GM21447 (cell line): Measurements from ENCODE around the gene TRIM21.
"Not testable (repeated sequence)": the region's sequence is repeated elsewhere in the genome, so short reads cannot be mapped to it uniquely, and the experiment has no call there.

Experiments used
- ATAC-seq: cut with Tn5 transposase; IDR thresholded peaks from one replicate; pipeline ENCODE4 v1.9.1; 2021; ENCODE audit not compliant: unreplicated experiment

The TRIM21 gene

DNA sequence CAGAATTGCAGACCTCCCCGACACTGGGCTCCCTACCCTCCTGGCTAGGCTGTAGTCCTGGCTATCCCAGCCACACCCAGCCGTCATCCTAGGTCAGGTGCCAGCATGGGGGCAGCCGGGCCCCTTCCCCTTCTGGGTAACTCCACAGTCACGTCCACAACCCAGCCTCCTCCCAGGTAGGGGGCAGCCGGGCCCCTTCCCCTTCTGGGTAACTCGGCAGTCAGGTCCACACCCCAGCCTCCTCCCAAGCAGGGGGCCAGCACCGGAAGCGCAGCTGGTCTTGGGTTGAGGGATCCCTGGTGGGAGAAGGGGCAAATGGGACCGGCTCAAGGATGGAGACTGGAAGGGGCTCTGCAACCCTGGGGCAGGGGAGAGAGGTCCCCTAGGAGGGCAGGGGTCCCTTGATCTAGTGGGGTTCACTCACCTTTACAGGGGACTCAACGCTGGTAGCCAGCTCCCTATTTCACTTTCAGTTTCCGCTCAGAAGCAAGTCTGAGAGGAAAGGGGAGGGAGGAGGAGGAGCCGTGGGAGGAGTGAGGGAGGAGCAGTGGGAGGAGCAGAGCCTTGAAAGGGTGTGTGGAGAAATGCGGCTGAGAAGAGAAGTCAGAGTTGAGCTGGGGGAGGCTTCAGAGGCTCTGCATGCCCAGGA is at the start of gene TRIM21:
Gene TRIM21, minus strand, starts transcription at position 494 of the 649 bp plus-strand sequence. CDS start 3,293 bp downstream, outside the sequence.
- ATAC-seq, result peak; percentile 100

DNA sequence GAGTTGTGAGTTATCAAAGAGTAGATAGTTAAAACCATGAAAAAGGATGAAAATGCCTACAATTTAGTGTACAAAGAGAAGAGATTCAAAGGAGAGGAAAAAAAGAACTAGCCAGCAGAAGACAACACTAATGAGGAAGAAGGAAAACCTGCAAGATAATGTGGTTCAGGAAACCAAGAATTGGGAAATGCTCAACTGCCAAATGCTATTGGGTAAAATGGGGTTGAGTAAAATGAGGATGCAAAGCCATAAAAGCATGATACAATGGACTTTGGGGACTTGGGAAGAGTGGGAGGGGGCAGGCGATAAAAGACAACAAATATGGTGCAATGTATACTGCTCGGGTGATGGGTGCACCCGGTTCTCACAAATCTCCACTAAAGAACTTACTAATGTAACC is 48.0 kb upstream of the TRIM21 start:
- ATAC-seq, result no peak

DNA sequence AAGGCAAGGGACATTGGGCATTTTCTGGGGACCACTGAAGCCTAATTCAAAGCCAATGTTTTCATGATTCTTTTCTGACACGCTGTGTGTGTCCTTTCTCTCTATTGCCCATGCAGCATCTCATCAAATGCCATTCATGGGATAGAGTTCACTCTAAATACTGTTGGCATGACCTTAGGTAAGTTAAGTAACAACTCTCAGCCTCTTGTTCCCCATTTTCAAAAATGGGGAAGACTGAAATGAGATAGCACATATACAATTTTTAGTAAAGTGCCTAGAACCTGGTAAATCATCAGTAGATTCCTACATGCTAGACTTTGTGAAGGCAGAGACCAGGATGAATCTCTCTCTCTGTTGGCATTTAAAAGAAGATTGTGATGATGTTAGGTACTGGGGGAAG is 42.9 kb upstream of the TRIM21 start:
- ATAC-seq, result no peak

DNA sequence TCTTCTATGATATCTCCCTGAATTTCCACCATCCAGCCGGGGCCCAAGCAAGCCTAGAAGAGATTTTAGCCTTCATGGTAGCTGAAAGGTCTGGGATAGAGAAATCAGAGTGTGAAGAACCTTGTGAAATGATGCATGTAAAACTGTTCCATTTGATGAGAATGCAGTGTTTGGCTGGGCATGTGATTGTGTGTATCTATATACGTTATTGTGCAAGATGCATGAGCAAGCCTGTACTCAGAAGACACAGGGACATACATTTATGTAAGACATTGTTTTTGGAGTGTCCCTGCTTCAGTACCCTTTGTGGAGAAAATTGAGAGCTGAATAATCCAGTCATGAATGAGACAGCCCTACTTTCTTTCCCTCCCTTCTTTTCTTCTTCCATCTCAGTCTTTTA is 40.4 kb upstream of the TRIM21 start:
- ATAC-seq, result no peak

DNA sequence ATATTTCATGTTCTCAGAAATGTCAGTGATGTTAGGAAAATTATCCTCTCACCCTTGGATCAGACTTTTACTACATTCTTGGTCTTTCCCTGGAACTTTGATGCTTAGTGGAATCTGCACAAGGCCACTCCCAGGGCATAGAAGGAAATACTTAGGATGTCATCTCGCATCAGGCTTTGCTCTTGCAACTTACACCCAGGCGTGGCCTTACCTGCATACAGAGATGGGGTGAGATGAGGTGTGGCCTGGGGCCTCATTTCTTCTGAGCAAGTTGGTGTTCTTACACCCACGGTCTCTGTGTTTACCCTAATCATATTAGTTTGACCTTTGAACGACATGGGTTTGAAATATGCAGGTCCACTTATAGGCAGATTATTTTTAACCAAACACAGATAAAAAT is 36.5 kb upstream of the TRIM21 start:
- ATAC-seq, result no peak

DNA sequence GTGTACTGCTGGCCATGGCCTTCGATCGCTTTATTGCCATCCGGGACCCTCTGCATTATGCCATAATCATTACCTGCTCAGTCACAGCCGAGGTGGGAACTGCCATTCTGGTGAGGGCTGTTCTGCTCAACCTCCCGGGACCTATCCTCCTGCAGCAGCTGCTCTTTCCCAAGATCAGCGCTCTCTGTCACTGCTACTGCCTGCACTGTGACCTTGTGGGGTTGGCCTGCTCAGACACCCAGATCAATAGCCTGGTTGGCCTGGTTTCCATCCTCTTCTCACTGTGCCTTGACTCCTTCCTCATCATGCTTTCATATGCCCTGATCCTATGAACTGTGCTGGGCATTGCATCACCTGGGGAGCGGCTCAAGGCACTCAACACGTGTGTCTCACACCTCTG is 24.9 kb upstream of the TRIM21 start:
- ATAC-seq, result no peak

DNA sequence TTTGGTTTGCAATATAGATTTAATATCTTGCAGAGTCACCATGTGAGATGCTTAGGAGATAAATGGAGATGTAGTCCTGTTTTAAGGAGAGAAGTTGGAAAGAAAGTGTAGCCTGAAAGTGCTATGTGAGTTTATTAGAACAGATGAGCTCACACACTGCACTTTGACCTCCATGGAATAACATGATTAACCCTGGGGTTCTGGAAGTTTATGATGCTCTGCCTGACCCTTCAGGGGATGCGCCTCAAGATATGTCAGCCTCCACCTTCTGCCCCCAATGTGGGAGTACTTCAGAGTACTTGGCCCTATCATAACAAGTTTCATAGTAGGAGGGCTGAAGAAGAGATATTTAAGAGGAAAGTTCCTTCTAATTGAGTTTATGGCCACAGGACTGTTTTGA is 23.3 kb upstream of the TRIM21 start:
- ATAC-seq, result no peak

DNA sequence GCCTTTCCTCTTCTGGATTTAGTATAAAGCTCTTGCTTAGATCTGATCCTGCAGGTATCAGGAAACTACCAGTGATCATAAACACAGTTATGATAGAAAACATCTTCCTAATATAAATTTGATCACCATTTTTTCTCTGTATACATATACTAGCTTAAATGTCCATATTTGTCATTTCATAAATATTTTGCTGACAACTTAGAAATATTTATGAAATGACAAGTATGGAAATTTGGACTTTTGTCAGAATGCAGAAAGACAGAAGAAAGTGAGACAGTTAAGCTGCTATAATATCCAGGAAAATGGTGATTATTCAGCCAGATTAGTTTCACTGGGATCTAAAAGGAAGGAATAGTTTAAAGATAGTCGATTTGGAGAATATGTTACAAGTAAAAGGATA is 22.8 kb upstream of the TRIM21 start:
- no peak for ATAC-seq

DNA sequence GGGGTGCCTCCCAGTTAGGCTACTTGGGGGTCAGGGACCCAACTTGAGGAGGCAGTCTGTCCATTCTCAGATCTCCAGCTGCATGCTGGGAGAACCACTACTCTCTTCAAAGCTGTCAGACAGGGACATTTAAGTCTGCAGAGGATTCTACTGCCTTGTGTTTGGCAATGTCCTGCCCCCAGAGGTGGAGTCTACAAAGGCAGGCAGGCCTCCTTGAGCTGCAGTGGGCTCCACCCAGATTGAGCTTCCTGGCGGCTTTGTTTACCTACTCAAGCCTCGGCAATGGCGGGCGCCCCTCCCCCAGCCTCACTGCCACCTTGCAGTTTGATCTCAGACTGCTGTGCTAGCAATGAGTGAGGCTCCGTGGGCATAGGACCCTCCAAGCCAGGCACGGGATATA is 12.7 kb upstream of the TRIM21 start:
- ATAC-seq, result not testable (repeated sequence)

DNA sequence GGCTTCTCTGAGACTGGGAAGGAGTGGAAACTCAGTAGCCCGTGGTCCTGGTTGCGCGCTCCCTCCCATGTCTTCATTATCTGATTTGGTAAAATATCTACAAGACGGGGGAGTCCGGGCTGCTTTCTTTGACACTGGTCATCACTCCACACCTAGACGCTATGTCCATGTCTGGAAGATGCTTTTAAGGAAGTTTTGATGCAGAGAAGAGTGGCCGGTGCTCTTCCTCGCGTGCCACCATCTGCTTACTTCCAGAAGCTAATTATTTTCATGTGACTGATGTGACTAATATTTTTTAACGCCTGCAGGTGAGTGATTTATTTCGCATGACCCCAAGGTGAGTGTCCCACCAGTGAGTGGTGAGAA is 339 bp upstream of the TRIM21 start:
- peak; percentile 16 for ATAC-seq

DNA sequence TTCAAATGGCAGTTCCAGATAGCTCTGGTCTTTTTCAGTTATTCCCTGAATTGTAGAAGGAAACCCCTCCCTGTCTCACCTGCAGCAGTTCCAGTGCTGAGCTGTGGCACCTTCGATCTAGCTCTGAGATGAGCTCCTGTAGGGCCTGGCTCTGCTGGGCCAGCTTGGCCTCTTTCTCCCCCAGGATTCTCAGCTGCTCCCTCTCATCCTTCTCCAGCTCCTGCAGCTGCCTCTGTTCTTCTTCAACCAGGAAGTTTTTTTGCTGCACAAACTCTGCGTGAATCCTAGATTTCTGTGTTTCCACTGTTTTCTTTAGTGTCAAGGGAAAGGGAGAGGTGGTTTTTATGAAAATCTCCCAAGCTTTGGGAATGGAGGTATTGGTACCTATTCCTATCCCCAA is 5.3 kb downstream of the TRIM21 start:
- ATAC-seq, result no peak

DNA sequence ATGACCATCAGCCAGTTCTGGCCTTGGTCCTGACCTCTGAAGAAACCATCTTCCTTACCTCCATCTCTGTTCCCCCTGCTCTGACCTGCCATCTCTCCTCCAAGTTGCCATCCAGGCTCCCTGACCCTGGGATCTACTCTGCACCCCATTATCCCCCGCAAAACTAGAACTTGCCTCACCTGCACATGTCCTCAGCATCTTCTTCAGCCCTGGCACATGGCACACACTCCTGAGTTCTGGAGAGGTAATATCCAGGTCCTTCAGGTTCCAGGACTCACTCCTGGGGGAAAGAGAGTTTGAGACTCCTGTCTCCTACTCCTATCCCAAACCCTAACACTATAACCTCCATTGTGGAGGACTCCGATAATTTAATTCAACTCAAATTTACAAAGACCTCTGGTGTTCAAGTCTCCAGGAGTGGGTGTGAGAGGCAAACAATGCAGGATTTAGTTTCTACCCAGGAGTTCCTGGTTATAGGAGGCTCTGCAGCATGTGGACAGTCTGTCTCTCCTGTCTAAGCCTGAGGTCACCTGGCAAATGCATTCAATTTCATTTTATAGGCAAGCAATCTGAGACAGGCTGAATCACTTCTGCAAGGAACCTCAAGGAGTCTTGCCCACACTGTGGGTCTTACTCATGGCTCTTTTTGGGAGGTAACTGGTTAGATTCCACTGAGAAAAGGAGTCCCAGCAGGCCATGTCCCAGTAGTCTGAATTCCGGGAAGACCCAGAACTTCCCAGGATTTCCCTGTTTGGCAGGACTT is 7.3 kb downstream of the TRIM21 start:
- no peak for ATAC-seq

DNA sequence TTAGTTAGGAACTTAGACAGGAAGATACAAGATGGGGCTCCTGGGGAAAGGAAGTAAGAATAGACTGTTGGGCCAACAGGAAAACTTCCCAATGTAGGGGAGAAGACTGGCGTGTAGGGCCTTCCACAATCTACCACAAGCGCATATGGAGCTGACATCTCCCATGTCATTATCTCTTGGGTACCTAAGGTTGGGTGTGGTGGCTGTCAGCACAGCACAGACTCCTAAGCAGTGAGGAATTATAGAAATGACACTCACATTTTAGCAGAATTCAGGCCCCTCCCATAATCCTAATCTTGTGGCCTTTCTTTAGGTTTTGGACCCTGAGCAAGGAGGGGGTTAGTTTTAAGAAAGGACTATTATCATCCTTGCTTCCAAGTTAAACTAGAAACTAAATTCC is 11.6 kb downstream of the TRIM21 start:
- no peak for ATAC-seq

DNA sequence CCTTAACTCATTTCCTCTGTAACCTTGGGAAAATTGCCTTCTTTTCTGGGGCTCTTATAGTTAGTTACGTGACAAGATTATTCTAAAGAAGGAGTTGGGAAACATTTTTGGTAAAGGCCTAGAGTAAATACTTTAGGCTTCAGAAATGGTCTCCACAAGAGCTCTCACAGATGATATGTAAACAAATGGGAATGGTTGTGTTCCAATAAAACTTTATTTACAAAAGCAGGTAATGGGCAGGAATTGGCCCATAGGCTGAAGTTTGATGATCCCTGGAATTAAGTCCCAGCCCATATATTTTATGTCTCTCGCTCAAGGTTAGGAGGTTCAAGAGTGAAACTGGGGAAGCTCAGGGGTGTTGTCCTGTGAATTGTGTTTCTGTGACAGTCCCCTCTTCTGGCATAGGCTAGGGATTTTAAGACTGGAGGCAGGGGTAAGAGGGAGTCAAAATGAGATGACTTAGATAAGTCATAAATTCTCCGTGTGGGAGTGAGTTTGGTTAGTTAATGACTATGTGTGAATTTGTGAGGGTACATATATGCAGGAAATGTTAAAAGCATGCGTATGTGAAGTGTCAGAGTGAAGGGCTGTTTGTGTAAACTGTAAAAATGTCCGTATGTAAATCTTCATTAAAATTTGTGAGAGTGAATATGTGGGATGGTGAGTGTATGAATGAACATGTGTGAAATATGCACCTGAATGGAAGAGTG is 17.9 kb downstream of the TRIM21 start:
- ATAC-seq, result no peak

DNA sequence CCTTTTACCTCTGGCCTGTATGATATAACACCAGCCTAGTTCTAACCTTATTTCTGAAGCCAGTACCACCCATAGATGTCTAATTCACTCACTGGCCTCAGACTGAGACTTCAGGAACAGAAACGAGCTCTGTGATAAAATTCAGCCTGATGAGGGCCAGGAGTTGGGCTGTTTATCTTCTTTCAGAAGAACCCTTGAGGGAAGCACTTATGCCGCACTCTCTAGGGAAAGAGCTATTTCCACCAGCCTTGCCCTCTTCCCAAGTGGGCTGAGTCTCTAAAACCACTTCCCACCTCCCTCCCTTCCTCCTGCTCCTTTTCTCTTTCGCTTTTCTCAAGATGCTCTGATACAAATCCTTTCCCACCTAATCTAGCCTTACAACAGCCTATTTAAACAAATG is 23.3 kb downstream of the TRIM21 start:
- ATAC-seq, result no peak

DNA sequence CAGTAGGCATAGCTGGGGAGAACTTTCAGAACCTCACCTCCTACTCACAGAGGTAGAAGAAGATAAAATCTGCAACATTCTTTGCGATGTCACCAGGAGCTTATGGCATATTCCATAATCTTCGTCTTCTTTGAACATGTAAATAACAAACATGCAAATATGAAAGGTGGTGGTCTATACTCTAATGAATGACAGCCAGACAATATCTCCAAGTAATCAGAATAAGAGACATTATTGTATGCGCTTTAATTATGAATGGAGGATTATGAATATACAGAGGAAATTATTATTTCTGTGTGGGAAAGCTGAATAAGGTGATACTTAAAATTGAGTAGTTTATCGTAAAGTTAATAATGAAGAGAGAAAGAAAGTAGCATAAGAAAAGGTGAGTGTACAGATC is 25.2 kb downstream of the TRIM21 start, which contains the start of gene OR52B4:
Gene OR52B4, minus strand, starts transcription at position 101 of the 400 bp plus-strand sequence. Its CDS starts 91 bp downstream, at position 10.
- ATAC-seq, result no peak

DNA sequence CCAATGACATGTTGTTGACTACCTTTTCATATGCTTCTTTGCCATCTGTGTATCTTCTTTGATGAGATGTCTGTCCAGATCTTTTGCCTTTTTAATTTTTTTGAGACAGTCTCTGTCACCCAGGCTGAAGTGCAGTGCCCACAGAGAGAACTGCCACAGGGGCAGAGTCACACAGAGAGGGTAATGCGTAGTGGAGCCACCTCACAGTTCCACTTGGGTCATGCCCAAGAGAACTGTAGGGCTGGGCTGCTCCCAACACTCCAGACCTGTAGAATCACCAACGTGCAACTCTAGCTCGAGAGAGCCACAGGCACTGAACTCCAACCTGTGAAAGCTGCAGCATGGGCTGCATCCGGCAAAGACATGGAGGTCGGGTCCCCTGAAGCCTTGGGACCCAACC is 45.4 kb downstream of the TRIM21 start:
- ATAC-seq, result not testable (repeated sequence)

DNA sequence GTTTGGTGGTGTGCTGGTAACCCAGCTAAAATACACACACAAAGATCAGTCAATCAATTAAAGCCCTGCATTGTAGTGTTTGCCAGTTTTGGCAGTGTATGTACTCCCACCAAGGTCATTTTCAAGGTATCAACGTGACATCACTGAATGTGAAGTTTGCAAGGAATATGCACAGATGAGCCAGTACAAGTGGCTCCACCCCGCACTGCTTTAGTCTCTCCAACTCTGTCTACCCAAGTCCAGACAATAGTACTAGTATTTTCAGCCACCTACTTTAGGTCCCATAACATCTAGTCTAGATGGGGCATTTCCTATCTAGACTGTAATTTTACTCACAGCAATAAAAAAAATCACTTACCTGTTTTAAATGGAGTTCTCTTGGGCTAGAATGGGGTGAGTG is 48.1 kb downstream of the TRIM21 start:
- ATAC-seq, result not testable (repeated sequence)
